ENCODE data around the gene EFCC1. TPM values are rescaled to one million over a fixed set of nuclear protein-coding genes. Genes with fewer than 3 reads are reported as not detected.

The EFCC1 gene
- total and polyA plus RNA-seq, 2 of the 8 experiments (the other 6 are each of a cell fraction or from before 2014, with no cell fraction given), result 0.14 to 0.37 TPM

- POLR2A ChIA-PET (ENCODE audit: partially characterized antibody), result no interaction called here
- H3K27me3 ChIP-seq (replicated peaks in 1 of 4; ENCODE audit: control insufficient read depth in 3 of 4, extremely low read depth in 1 of 4, insufficient read depth in 3 of 4, low read length in 3 of 4), result peaks cover 0 to 4% (median 0%) of the 10 kb centered on the region in 4 experiments; a peak in 1 of 7 replicates
- TF ChIP-seq YY1 (IDR thresholded peaks at IDR 0.05; ENCODE audit: low read depth, low read length) (no peak), EP300 (IDR thresholded peaks at IDR 0.05; ENCODE audit: borderline replicate concordance in 1 of 2, low read depth in 2 of 2, low read length in 2 of 2) (no peak), SP1 (IDR thresholded peaks at IDR 0.05; ENCODE audit: low read depth, low read length) (no peak), ASH2L (IDR thresholded peaks at IDR 0.05; ENCODE audit: low read length) (no peak), RAD21 (IDR thresholded peaks at IDR 0.05 in 1 of 2, conservative IDR thresholded peaks at IDR 0.05 in 1 of 2; ENCODE audit: low read depth in 2 of 2, low read length in 2 of 2) (no peak)
These were observed 17.6 kb downstream of the EFCC1 start for GRCh38 chr3:129018751-129019150.

More at GRCh38 chr3:129018751-129019150, 17.6 kb downstream of the EFCC1 start:
- Histone ChIP-seq H3K18ac (ENCODE audit: extremely low read depth, low read length) (no peak overlapping the region), H3K14ac (ENCODE audit: insufficient read length) (no peak overlapping the region), H3K4me3 (ENCODE audit: extremely low read depth in 1 of 4, insufficient read depth in 2 of 4, low read depth in 3 of 4, low read length in 4 of 4) (no peak overlapping the region), H3K9ac (replicated peaks in 1 of 4; ENCODE audit: extremely low read depth in 1 of 4, low read depth in 3 of 4, low read length in 3 of 4) (no peak overlapping the region), H2AK5ac (ENCODE audit: low read depth, low read length) (no peak overlapping the region), H4K20me1 (replicated peaks in 1 of 2; ENCODE audit: control insufficient read depth in 1 of 2, insufficient read depth in 2 of 2, low read length in 2 of 2) (no peaks in the 10 kb centered on the region), H2BK5ac (ENCODE audit: low read depth, low read length) (no peak overlapping the region), H4K91ac (replicated peaks; ENCODE audit: insufficient read length, low read length) (no peak overlapping the region), H3K79me1 (ENCODE audit: low read depth, low read length) (no peaks in the 10 kb centered on the region), H2BK20ac (ENCODE audit: low read length) (no peak overlapping the region), H4K8ac (ENCODE audit: extremely low read depth, insufficient read depth, low read length) (no peak overlapping the region), H2BK15ac (ENCODE audit: low read length) (no peak overlapping the region), H3K56ac (replicated peaks; ENCODE audit: insufficient read length, low read depth, low read length) (no peak overlapping the region), H2BK12ac (ENCODE audit: low read depth, low read length) (no peak overlapping the region), H3K4ac (replicated peaks; ENCODE audit: insufficient read length, low read depth, low read length) (no peak overlapping the region), H2BK120ac (replicated peaks; ENCODE audit: low read depth, low read length) (no peak overlapping the region), H3K27ac (ENCODE audit: low read depth, low read length) (no peak overlapping the region), H3K23me2 (ENCODE audit: low read depth, low read length) (no peaks in the 10 kb centered on the region), H3K23ac (ENCODE audit: insufficient read length) (no peak overlapping the region), H3K4me2 (ENCODE audit: insufficient read depth in 1 of 2, low read depth in 2 of 2, low read length in 2 of 2) (no peak overlapping the region), H2AFZ (ENCODE audit: low read length) (no peak overlapping the region), H3K9me3 (ENCODE audit: insufficient read depth in 2 of 2, low read depth in 1 of 2, low read length in 1 of 2) (no peaks in the 10 kb centered on the region), H4K5ac (ENCODE audit: insufficient read length, low read depth, low read length) (no peak overlapping the region), H3K36me3 (ENCODE audit: control insufficient read depth in 2 of 4, insufficient read depth in 4 of 4, low read length in 3 of 4) (no peaks in the 10 kb centered on the region), H3K79me2 (ENCODE audit: control insufficient read depth in 1 of 2, insufficient read depth in 2 of 2, low read length in 2 of 2) (no peaks in the 10 kb centered on the region), H3K4me1 (replicated peaks in 1 of 4; ENCODE audit: control insufficient read depth in 3 of 4, insufficient read depth in 4 of 4, low read length in 3 of 4) (peaks cover 0 to 7% (median 1%) of the 10 kb centered on the region in 4 experiments; a peak in 2 of 7 replicates)
- WGBS, 2 experiments (ENCODE audit: extremely low coverage in 1 of 2, insufficient coverage in 1 of 2, insufficient read length in 1 of 2, insufficient replicate concordance in 2 of 2, low coverage in 1 of 2, low lambda C conversion rate in 2 of 2, missing lambda C conversion rate in 1 of 2), result 85% methylated on average over 9 of the region's 9 CpGs; no CpG with 5 or more reads in 1 of the 2 experiments
- CTCF ChIA-PET (ENCODE audit: partially characterized antibody), result interaction anchor here (1.0 to 10.0 kb wide), 2 partner anchors 9 to 48 kb away, joined by 5 to 58 read pairs; no protein-coding TSS in a partner anchor
- FAIRE-seq (no peak), DNase-seq (ENCODE audit: low read depth in 1 of 2, low spot score in 2 of 2) (no peak)
